Right atrium auricular region (tissue), 2 donors: ENCODE measurements around the gene RAB5IF. TPM values are rescaled to one million over a fixed set of nuclear protein-coding genes. Genes with fewer than 3 reads are reported as not detected.
"Not testable (repeated sequence)": the region's sequence is repeated elsewhere in the genome, so short reads cannot be mapped to it uniquely, and the experiment has no call there.

ENCODE experiments used
- DNase-seq: peaks from one replicate; pipeline ENCODE4 v3.0.0-alpha.2; 2019; ENCODE audit warnings: low spot score
- H3K27ac ChIP-seq, 2 donors: fragments of 200-600 bp; sonication (generic); 1 replicate in 1 of 2; 2 replicates in 1 of 2; pipeline ENCODE4 v1.5.1; 2016 to 2019
- H3K27me3 ChIP-seq, 2 donors: fragments of 200-600 bp; sonication (generic); one replicate each; pipeline versions ENCODE4 v1.5.1 to v1.6.0; 2017 to 2019
- H3K36me3 ChIP-seq: fragments of 200-600 bp; sonication (generic); one replicate; pipeline ENCODE4 v1.5.1; 2016
- H3K4me1 ChIP-seq, 2 donors: fragments of 200-600 bp; sonication (generic); one replicate each; pipeline versions ENCODE4 v1.5.1 to v1.6.0; 2017 to 2019
- H3K4me3 ChIP-seq, 2 donors: fragments of 200-600 bp; sonication (generic); 1 replicate in 1 of 2; 2 replicates in 1 of 2; pipeline ENCODE4 v1.5.1; 2017 to 2019; ENCODE audit warnings: mild to moderate bottlenecking in 1 of 2, moderate library complexity in 1 of 2
- H3K9me3 ChIP-seq, 2 donors: fragments of 200-600 bp; sonication (generic); one replicate each; pipeline ENCODE4 v1.5.1; 2019
- CTCF ChIP-seq, 2 donors: fragments of 200-600 bp; sonication (generic); IDR thresholded peaks; one replicate each; pipeline ENCODE4 v1.5.1; 2019; ENCODE audit warnings: antibody characterized with exemption in 2 of 2
- total RNA-seq, 2 donors: library from RNA; depleted of rRNA; stranded (reverse); fragments of >200 nt; gene quantifications; one replicate each; pipeline ENCODE4 v1.1.0, GENCODE V29; 2016

RAB5IF gene
- total RNA-seq, 2 donors from 2014 or later = 70.9 to 83.0 TPM

- Histone ChIP-seq H3K27me3 (no peaks in the 10 kb centered on the region), H3K4me3 (no peak overlapping the region), H3K4me1 (no peaks in the 10 kb centered on the region), H3K36me3 (no peaks in the 10 kb centered on the region), H3K9me3 (no peaks in the 10 kb centered on the region), H3K27ac (no peak overlapping the region)
- no peak for TF ChIP-seq CTCF (IDR thresholded peaks at IDR 0.05)
- no peak for DNase-seq
Observed at GRCh38 chr20:36633285-36633772, 27.8 kb downstream of the RAB5IF start.

- H3K9me3 ChIP-seq = no peaks in the 10 kb centered on the region
- no peak for TF ChIP-seq CTCF (IDR thresholded peaks at IDR 0.05)
- H3K27me3 ChIP-seq = no peaks in the 10 kb centered on the region
- no peaks in the 10 kb centered on the region for H3K4me1 ChIP-seq
- DNase-seq = no peak
- H3K36me3 ChIP-seq = no peaks in the 10 kb centered on the region
- H3K4me3 ChIP-seq = no peak overlapping the region
- H3K27ac ChIP-seq = no peak overlapping the region
Observed at GRCh38 chr20:36634342-36634741, 28.8 kb downstream of the RAB5IF start.

GRCh38 chr20:36638876-36639400 lies 33.4 kb downstream of the RAB5IF start:
- H3K36me3 ChIP-seq, DNase-seq, H3K27me3 ChIP-seq, H3K9me3 ChIP-seq, H3K27ac ChIP-seq, H3K4me1 ChIP-seq, H3K4me3 ChIP-seq: not testable (repeated sequence)

- Histone ChIP-seq H3K4me1 (no peaks in the 10 kb centered on the region), H3K9me3 (no peaks in the 10 kb centered on the region), H3K4me3 (no peak overlapping the region), H3K27ac (no peak overlapping the region), H3K36me3 (no peaks in the 10 kb centered on the region), H3K27me3 (no peaks in the 10 kb centered on the region)
- no peak for DNase-seq
- TF ChIP-seq CTCF (IDR thresholded peaks at IDR 0.05) = no peak
Observed at GRCh38 chr20:36641506-36641843, 35.9 kb downstream of the RAB5IF start.

- no peak overlapping the region for H3K27ac ChIP-seq
- H3K27me3 ChIP-seq = no peaks in the 10 kb centered on the region
- H3K4me3 ChIP-seq = no peak overlapping the region
- H3K4me1 ChIP-seq = no peaks in the 10 kb centered on the region
- H3K9me3 ChIP-seq = no peaks in the 10 kb centered on the region
- H3K36me3 ChIP-seq = no peaks in the 10 kb centered on the region
- TF ChIP-seq CTCF (IDR thresholded peaks at IDR 0.05) = no peak
- no peak for DNase-seq
Observed at GRCh38 chr20:36642136-36642535, 36.6 kb downstream of the RAB5IF start.

GRCh38 chr20:36644032-36644705 lies 38.6 kb downstream of the RAB5IF start:
- Histone ChIP-seq H3K4me1 (no peaks in the 10 kb centered on the region), H3K4me3 (no peak overlapping the region), H3K9me3 (no peaks in the 10 kb centered on the region), H3K36me3 (no peaks in the 10 kb centered on the region), H3K27me3 (no peaks in the 10 kb centered on the region), H3K27ac (no peak overlapping the region)
- no peak for DNase-seq
- no peak for TF ChIP-seq CTCF (IDR thresholded peaks at IDR 0.05)
